Retina (tissue), 1 donor: Measurements from ENCODE around the gene RFX7.
A peak's percentile ranks its signal among the peaks of the same experiment; 100 is the strongest.

Experiments
- DNase-seq: peaks from one replicate; pipeline ENCODE4 v3.0.0-alpha.2; 2016

The RFX7 gene

GRCh38 chr15:56244038-56244810 is 545 bp upstream of the RFX7 start:
- peak; percentile 83 for DNase-seq

DNA sequence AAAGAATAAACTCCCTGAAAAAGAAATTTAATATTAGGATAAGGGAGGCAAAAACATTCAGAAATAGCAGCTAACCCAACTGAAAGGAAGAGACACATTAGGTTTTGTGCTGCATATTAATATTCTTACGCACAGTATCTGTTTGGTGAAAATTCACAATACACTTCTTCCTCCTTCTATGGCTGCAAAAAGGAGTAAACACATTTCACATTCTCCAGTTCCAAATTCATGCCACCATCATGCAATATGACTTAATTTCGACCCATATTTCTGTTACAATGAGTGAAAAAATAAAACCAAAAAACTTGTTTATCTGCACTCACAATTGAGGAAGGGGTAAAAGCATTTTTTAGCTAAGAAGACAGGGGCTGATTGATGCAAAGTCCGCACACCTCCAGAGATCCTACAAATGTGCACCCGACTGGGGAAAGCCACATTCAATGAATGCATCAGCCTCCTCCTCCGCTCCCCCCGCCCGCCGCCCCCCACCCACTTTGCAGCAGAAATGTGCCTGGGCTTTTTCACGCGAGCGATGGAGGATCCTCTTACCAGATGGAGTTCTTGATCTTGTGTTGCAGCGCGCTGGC is 1.0 kb downstream of the RFX7 start:
- no peak for DNase-seq

DNA sequence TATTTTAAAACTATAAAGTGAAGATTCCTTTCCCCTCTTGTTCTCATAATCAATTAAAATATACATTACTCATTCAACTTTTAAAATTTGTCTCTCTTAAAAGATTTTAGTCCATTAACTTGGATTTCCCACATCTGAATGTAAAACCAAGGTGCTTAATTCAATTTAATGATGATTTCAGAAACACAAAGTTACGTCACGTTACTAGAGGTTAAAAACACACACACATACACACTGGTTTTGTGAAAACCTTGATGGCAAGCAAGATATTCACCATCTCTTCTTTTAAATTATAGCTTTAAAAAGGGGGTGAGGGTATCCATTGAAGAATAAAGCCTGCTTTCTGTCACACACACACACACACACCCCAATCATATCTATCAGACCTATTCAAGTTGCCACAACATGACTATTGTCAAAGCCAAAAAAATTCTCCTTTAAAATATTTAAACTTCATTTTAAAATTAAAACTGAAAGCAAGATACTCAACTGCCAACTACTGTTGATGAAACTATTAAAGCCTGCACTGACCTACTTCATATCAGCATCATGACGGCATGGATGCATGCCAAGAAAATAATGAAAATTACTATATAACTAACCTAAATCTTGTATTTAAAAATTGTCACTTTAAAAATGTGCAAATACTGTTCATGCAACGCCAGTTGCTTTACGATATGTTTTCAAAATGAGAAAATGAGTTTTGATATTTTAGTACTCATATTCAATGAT is 2.1 kb downstream of the RFX7 start:
- peak; percentile 16 for DNase-seq

DNA sequence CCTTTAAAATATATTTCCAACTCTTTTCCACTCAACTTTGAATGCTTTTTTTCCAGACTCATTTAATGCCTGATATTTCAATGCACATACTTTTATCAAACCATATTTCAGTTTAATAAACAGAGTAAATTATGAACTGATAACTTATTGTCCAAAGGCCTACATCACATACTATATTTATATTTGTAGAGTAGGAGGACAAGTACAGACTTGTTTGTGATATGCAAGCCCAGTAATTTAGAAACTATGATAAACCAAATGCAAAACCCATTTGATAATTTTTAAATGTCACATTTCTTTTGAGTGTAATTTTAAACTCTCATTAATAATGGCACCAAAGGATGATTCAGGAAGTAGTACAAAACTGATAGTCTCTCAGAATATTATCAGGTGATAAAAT is 3.3 kb downstream of the RFX7 start:
- no peak for DNase-seq

- DNase-seq: no peak
Observed at GRCh38 chr15:56236197-56236596, 7.5 kb downstream of the RFX7 start.

DNA sequence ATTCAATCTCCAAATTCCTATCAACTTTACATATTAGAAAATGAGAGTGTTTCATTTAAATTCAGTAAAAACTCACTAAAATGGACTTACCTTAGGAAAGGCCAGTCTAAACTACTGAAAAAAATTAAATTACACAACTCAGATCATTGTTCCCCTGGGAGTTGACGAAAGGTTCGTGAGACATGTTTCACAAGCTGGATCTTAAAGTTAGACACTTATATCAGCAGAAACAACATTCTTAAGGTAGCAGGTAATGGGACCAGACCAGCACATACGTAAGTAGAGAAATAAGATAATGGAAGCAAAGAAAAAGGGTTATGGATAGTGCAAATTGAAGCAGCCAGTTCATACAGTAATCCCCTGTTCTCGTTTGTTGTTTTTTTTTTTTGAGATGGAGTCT is 8.9 kb downstream of the RFX7 start:
- DNase-seq: no peak

DNA sequence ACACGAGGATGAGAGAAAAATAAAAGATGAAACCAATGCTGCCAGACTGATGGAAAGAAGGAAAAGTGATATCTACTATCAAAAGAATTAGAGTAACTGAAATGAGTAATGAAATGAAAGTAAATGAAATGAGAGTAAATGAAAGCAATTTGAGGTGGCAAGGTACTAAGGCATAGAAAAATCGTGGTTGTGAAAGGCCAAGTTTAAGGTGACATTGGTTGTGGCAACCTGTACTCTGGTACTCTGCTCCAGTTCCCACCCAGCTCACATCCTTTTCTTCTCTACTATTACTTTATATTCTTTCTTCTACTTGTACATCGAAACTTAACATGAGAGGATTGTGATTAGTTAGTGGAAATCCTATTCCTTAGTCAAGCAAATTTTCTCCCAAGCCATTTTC is 10.1 kb downstream of the RFX7 start:
- no peak for DNase-seq

DNA sequence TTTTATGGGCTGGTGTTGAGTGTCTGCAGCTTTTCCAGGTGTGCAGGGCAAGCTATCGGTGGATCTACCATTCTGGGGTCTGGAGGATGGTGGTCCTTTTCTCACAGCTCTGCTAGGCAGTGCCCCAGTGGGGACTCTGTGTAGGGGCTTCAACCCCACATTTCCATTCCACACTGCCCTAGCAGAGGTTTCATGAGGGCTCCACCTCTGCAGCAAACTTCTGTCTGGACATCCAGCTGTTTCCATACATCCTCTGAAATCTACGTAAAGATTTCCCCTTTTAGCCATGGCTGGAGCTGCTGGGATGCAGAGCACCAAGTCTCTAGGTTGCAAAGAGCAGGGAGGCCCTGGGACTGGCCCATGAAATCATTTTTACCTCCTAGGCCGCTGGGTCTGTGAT is 11.6 kb downstream of the RFX7 start:
- DNase-seq: peak; percentile 21

DNA sequence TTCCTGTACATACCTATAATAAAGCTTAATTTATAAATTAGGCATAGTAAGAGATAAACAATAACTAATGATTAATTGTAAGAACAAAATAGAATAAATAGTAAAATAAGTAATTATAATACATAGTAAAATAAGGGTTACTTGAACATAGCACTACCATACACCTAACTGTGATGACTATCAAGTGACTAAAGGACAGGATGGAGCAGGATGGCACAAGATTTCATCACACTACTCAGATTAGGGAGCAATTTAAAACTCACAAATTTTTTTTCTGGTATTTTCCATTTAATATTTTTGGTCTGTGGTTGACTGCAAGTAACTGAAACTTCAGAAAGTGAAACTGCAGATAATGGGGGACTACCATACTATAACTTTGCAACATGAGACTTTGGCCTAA is 14.8 kb downstream of the RFX7 start:
- no peak for DNase-seq

DNA sequence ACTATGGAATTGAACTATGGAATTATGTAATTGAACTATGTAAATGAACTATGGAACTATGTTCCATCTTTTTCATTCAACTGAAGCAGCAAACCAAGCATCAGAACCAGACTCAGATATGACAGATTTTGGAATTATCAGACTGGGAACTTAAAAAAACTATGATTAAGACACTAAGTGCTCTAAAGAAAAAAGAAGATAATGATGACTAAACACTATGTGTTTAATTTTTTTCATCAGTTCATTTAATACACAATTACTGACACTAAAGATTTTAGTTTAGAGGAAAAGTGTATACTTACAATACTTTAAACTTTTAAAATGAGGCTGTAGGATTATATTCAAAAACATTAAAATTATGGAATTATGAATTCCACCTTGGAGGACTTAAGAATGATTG is 15.3 kb downstream of the RFX7 start:
- no peak for DNase-seq

- no peak for DNase-seq
Observed at GRCh38 chr15:56227780-56228179, 15.9 kb downstream of the RFX7 start.

DNA sequence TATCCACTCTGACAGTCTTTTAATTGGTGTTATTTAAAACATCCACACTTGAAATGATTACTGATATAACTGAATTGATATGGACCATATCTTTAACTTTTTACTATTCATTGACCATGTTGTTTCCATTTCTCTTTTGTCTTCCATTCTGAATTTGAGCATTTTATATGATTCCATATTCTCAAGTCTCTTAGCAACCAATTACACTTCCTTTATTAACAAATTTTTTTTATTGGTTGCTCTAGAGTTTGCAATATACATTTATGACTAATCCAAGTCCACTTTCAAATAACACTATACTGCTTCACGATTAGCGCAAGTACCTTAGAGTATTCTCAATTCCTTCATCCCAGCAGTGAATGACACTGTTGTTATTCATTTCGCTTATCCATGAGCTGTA is 16.4 kb downstream of the RFX7 start:
- no peak for DNase-seq

DNA sequence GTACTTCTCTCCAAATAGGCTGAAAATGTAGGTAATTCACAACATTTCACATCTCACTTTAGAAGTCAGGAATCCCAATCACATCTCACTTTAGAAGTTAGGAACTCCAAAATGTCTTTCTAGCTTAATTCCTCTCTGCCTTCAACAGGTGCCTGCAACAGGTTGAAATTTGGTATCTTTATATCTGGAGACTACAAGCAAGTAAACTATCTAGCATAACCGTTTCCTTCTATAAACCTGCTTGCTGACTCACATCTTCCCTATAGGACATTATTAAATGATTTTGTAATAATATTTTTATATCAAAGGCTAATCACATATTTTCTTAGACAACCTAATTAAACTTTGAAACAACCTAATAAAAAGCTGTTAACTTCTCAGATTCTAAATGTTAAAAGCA is 18.2 kb downstream of the RFX7 start:
- DNase-seq: no peak

- DNase-seq: no peak
Observed at GRCh38 chr15:56222302-56222701, 21.4 kb downstream of the RFX7 start.

GRCh38 chr15:56217341-56217740 is 26.3 kb downstream of the RFX7 start:
- no peak for DNase-seq

DNA sequence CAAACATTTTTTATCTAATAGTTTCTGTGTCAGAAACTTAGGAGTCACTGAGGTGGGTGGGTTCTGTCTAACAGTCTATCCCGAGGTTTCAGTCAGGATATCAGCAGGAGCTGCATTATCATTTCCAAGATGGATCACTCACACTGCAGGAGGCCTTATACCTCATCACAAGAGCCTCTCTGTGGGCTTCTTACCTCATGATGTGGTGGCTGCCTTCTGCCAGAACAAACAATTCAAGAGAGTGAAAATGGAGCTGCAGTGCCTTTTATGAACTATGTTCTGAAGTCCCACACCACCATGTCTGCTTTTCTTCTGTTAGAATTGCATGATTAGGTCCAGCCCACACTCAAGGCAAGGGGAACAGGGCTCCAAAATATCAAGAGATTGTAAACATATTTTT is 27.9 kb downstream of the RFX7 start:
- DNase-seq: no peak

DNA sequence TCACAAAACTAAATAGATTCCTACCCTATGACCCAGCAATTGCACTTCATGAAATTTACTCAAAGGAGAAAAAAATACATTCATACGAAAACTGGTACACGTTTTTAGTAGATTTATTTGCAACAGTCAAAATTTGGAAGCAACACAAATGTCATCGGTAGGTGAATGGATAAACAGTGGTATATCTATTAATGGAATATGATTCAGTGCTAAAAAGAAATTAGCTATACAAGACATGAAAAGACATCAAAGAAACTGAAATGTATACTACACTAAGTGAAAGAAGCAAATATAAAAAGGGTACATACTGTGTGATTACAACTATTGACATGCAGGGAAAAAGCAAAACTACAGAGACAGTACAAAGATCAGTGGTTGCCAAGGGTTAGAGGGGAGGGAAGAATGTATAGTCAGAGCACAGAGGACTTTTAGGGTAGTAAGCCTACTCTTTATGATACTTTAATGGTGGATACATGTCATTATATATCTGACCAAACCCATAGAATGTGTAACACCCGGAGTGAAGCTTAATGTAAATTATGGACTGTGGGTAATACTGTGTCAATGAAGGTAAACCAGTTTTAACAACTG is 31.6 kb downstream of the RFX7 start:
- DNase-seq: no peak

DNA sequence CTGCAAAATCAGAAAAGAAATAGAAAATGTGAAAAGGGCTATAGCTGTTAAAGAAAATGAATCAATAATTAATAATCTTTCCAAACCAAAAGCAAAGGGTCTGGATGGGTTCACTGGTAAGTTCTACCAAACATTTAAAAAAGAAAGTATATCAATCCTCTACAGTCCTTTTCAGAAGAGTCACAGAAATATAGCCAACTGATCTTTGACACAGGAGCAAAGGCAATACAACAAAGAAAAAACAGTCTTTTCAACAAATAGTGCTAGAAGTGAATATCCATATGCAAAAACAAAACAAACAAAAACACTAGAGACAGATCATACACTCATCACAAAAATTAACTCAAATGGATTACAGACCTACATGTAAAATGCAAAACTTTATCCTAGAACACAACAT is 32.6 kb downstream of the RFX7 start:
- no peak for DNase-seq

- no peak for DNase-seq
Observed at GRCh38 chr15:56208641-56209155, 35.0 kb downstream of the RFX7 start.

DNA sequence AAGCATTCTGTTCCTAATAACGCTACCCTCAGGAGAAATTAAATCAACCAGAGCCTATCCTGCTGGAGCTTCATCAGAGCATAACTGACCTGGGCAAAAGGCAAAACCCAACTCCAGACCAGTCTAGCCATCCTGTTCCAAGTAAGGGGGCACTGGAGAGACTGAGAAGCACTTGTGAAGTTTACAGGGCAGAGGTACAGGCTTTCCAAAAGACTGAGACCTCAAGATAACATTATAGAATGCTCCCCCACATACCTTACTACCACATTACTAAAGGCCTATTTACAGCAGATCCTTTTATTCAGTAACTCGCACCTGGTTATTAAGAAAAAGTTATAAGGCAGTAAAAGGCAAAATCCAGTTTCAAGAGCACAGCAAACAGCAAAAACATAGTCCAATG is 35.5 kb downstream of the RFX7 start:
- DNase-seq: no peak

DNA sequence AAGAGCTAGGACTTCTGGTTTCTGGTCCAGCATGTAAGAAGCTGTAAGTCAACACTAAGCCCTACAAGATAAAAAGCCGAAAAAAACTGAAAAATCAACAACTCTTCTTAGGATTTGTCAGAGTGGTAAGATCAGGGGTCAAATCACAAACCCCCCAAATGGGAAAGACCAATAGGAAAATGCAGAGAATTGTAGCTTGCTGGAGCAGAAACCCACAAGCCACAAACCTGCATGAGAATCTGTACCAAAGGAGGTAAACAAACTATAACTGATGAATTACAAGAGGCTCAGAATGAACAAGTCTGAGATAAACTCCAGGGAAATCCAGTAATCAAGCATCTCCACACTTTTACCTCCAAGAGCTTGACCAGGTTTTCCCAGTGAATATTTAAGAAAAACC is 36.0 kb downstream of the RFX7 start:
- DNase-seq: no peak

- no peak for DNase-seq
Observed at GRCh38 chr15:56207092-56207491, 36.6 kb downstream of the RFX7 start.

DNA sequence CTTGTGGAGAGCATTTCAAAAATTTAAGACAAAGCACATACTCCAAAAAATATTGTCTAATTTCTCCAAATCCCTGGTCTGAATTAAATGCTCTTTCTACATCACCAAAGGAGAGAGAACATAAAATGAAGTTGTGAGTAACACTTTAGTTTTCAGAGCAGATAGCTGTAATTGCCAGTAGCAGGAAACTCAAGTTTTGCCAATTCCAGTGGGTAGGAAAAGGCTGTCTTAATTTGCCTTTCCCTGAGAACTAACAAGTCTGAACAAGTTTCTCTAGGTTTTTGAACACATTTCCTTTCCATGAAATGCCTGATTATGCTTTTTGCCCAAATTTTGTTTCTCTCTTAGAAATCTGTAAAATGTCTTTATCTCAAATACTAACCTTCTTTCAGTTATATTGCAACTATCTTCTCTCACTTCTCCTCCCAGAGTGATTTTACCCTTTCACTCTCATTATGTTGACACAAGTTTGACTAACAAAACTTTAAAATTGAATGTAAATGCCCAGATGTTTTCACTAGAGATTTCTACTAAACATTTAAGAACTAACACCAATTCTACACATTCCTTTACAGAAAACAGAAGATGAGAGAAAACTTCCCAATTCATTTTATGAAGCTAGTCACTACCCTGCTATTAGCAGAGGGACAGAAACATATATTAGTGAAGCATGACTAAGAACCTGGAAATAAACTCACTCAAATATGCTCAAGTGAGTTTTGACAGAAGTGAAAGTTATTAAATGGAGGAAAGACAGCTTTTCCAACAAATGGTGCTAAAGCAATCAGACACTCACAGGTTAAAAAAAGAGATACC is 38.4 kb downstream of the RFX7 start:
- no peak for DNase-seq
